ENCODE measurements around the gene PEAR1.

The PEAR1 gene

DNA sequence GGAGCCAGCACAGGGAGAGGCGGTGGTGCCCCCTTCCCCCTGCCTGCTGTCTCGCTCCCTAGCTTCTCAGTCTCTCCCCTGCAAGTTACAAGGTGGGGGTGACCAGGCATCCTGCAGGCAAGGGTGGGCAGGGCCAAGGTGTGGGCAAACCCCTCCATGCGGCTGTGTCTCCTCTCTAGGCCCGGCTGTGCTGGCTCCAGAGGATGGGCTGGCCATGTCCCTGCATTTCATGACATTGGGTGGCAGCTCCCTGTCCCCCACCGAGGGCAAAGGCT is 18.2 kb upstream of the PEAR1 start:
- no peak for DNase-seq (ENCODE audit: extremely low spot score)
- TF ChIP-seq ELF4 (IDR thresholded peaks at IDR 0.05) (no peak), L3MBTL2 (conservative IDR thresholded peaks at IDR 0.05) (no peak), NFRKB (IDR thresholded peaks at IDR 0.05) (no peak), ZNF384 (IDR thresholded peaks at IDR 0.05) (no peak), FOXK2 (IDR thresholded peaks at IDR 0.05) (no peak), FOXA1 (IDR thresholded peaks at IDR 0.05) (no peak), SUZ12 (IDR thresholded peaks at IDR 0.05) (no peak), LEF1 (IDR thresholded peaks at IDR 0.05; ENCODE audit: borderline replicate concordance) (no peak), SP1 (IDR thresholded peaks at IDR 0.05) (no peak), TARDBP (IDR thresholded peaks at IDR 0.05) (no peak), CTBP1 (IDR thresholded peaks at IDR 0.05; ENCODE audit: borderline replicate concordance) (no peak), ARNT (IDR thresholded peaks at IDR 0.05) (no peak), FOXM1 (IDR thresholded peaks at IDR 0.05; ENCODE audit: borderline replicate concordance) (no peak), HDGF (IDR thresholded peaks at IDR 0.05; ENCODE audit: borderline replicate concordance) (no peak), BHLHE40 (IDR thresholded peaks at IDR 0.05; ENCODE audit: borderline replicate concordance) (no peak)
- TF ChIP-seq, protein P1, sequence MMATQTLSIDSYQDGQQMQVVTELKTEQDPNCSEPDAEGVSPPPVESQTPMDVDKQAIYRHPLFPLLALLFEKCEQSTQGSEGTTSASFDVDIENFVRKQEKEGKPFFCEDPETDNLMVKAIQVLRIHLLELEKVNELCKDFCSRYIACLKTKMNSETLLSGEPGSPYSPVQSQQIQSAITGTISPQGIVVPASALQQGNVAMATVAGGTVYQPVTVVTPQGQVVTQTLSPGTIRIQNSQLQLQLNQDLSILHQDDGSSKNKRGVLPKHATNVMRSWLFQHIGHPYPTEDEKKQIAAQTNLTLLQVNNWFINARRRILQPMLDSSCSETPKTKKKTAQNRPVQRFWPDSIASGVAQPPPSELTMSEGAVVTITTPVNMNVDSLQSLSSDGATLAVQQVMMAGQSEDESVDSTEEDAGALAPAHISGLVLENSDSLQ (IDR thresholded peaks at IDR 0.05) = no peak
- ChIA-PET CTCF (no interaction called here), POLR2A (no interaction called here)

GRCh38 chr1:156876281-156876680 is 17.2 kb upstream of the PEAR1 start:
- POLR2A ChIA-PET = no interaction called here
- no peak for DNase-seq (ENCODE audit: extremely low spot score)
- TF ChIP-seq FOXK2 (IDR thresholded peaks at IDR 0.05) (no peak), FOXM1 (IDR thresholded peaks at IDR 0.05; ENCODE audit: borderline replicate concordance) (no peak), ELF4 (IDR thresholded peaks at IDR 0.05) (no peak), ARNT (IDR thresholded peaks at IDR 0.05) (no peak), TARDBP (IDR thresholded peaks at IDR 0.05) (no peak), L3MBTL2 (conservative IDR thresholded peaks at IDR 0.05) (no peak), HDGF (IDR thresholded peaks at IDR 0.05; ENCODE audit: borderline replicate concordance) (no peak), CTBP1 (IDR thresholded peaks at IDR 0.05; ENCODE audit: borderline replicate concordance) (no peak), SP1 (IDR thresholded peaks at IDR 0.05) (no peak), BHLHE40 (IDR thresholded peaks at IDR 0.05; ENCODE audit: borderline replicate concordance) (no peak), NFRKB (IDR thresholded peaks at IDR 0.05) (no peak), LEF1 (IDR thresholded peaks at IDR 0.05; ENCODE audit: borderline replicate concordance) (no peak)
- TF ChIP-seq, protein P1 (IDR thresholded peaks at IDR 0.05) = no peak
- CTCF ChIA-PET = interaction anchor here (1.5 to 2.4 kb wide), 2 partner anchors 15 to 187 kb away, joined by 5 read pairs; partner anchors contain the start of gene NTRK1

DNA sequence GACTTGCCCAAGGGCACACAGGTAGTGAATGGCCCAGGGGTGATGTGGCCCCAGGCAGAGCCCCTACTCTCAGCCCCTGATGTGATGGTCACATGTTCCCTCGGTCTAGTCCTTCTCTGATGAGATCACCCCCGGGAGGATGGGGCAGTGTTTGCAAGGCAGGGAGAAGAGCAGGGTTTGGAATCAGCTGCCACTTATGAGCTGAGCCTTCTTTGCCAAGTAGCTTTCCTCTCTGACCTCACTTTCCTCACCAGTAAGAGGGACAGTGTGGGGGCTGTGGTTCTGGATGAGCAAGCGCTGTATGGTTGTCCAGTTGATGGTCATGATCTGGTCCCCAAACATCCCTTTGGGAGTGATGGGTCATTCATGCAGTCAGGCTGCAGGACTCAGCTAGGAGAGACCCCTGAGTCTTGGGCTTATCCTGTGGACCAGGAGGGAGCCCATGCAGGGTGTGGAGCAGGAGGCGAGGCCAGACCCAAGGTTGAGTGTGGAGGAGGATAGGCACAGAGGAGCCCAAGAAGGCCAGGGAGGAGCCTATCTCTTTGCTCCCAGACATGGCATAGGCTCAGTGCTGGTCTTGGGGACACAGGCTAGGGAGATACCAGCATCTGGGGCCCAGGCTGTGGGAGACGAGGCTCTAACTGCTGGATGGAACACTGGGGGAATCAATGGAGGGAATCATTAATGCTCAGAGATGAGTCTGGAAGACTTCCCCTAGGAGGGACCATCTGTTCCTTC is 15.9 kb upstream of the PEAR1 start:
- POLR2A ChIA-PET = interaction anchor here (1.1 to 1.3 kb wide), 2 partner anchors 18 to 149 kb away, joined by 3 to 5 read pairs; partner anchors contain the start of genes ISG20L2 and METTL25B
- TF ChIP-seq LEF1 (IDR thresholded peaks at IDR 0.05; ENCODE audit: borderline replicate concordance) = no peak
- no peak for TF ChIP-seq NFRKB (IDR thresholded peaks at IDR 0.05)
- no peak for TF ChIP-seq FOXA1 (IDR thresholded peaks at IDR 0.05)
- no peak for TF ChIP-seq ARNT (IDR thresholded peaks at IDR 0.05)
- no peak for TF ChIP-seq TARDBP (IDR thresholded peaks at IDR 0.05)
- TF ChIP-seq HDGF (IDR thresholded peaks at IDR 0.05; ENCODE audit: borderline replicate concordance) = no peak
- no peak for TF ChIP-seq FOXM1 (IDR thresholded peaks at IDR 0.05; ENCODE audit: borderline replicate concordance)
- TF ChIP-seq ZNF384 (IDR thresholded peaks at IDR 0.05) = no peak
- no peak for TF ChIP-seq SP1 (IDR thresholded peaks at IDR 0.05)
- TF ChIP-seq, protein P1 (IDR thresholded peaks at IDR 0.05) = no peak
- TF ChIP-seq CTBP1 (IDR thresholded peaks at IDR 0.05; ENCODE audit: borderline replicate concordance) = no peak
- TF ChIP-seq L3MBTL2 (conservative IDR thresholded peaks at IDR 0.05) = no peak
- CTCF ChIA-PET = interaction anchor here (0.8 to 2.4 kb wide), 5 partner anchors 14 to 188 kb away, joined by 3 to 5 read pairs (median 5); partner anchors contain the start of gene NTRK1
- no peak for DNase-seq (ENCODE audit: extremely low spot score)

- DNase-seq (ENCODE audit: extremely low spot score) = no peak
- CTCF ChIA-PET = interaction anchor here (1.1 to 2.5 kb wide), 3 partner anchors 11 to 48 kb away, joined by 4 to 10 read pairs (median 6); partner anchors contain the start of gene NTRK1
- TF ChIP-seq TARDBP (IDR thresholded peaks at IDR 0.05) = no peak
- no peak for TF ChIP-seq NFRKB (IDR thresholded peaks at IDR 0.05)
- TF ChIP-seq ZNF384 (IDR thresholded peaks at IDR 0.05) = no peak
- TF ChIP-seq SP1 (IDR thresholded peaks at IDR 0.05) = no peak
- no peak for TF ChIP-seq BHLHE40 (IDR thresholded peaks at IDR 0.05; ENCODE audit: borderline replicate concordance)
- TF ChIP-seq HDGF (IDR thresholded peaks at IDR 0.05; ENCODE audit: borderline replicate concordance) = no peak
- no peak for TF ChIP-seq L3MBTL2 (conservative IDR thresholded peaks at IDR 0.05)
- TF ChIP-seq CTBP1 (IDR thresholded peaks at IDR 0.05; ENCODE audit: borderline replicate concordance) = no peak
- TF ChIP-seq FOXA1 (IDR thresholded peaks at IDR 0.05) = no peak
- no peak for TF ChIP-seq LEF1 (IDR thresholded peaks at IDR 0.05; ENCODE audit: borderline replicate concordance)
- TF ChIP-seq FOXM1 (IDR thresholded peaks at IDR 0.05; ENCODE audit: borderline replicate concordance) = no peak
- TF ChIP-seq ELF4 (IDR thresholded peaks at IDR 0.05) = no peak
- no peak for TF ChIP-seq SUZ12 (IDR thresholded peaks at IDR 0.05)
- TF ChIP-seq FOXK2 (IDR thresholded peaks at IDR 0.05) = no peak
- no peak for TF ChIP-seq ARNT (IDR thresholded peaks at IDR 0.05)
- TF ChIP-seq, protein P1 (IDR thresholded peaks at IDR 0.05) = no peak
- POLR2A ChIA-PET = no interaction called here
Observed at GRCh38 chr1:156879876-156880275, 13.6 kb upstream of the PEAR1 start.

GRCh38 chr1:156880473-156880872 is 13.0 kb upstream of the PEAR1 start:
- no peak for TF ChIP-seq ARNT (IDR thresholded peaks at IDR 0.05)
- no peak for TF ChIP-seq ELF4 (IDR thresholded peaks at IDR 0.05)
- TF ChIP-seq FOXK2 (IDR thresholded peaks at IDR 0.05) = no peak
- TF ChIP-seq, protein P1 (IDR thresholded peaks at IDR 0.05) = no peak
- TF ChIP-seq CTBP1 (IDR thresholded peaks at IDR 0.05; ENCODE audit: borderline replicate concordance) = no peak
- TF ChIP-seq HDGF (IDR thresholded peaks at IDR 0.05; ENCODE audit: borderline replicate concordance) = no peak
- no peak for TF ChIP-seq L3MBTL2 (conservative IDR thresholded peaks at IDR 0.05)
- TF ChIP-seq LEF1 (IDR thresholded peaks at IDR 0.05; ENCODE audit: borderline replicate concordance) = no peak
- CTCF ChIA-PET = interaction anchor here (0.7 to 2.5 kb wide), 4 partner anchors 10 to 47 kb away, joined by 3 to 10 read pairs (median 5); partner anchors contain the start of gene NTRK1
- POLR2A ChIA-PET = no interaction called here
- DNase-seq (ENCODE audit: extremely low spot score) = no peak
